G401 (cell line): ENCODE measurements around the gene SLC43A3. TPM values are rescaled to one million over a fixed set of nuclear protein-coding genes. Genes with fewer than 3 reads are reported as not detected.
A peak's percentile ranks its signal among the peaks of the same experiment; 100 is the strongest.

Experiments used
- DNase-seq: peaks from one replicate; pipeline ENCODE4 v3.0.0-alpha.2; 2015; ENCODE audit warnings: low spot score
- in situ Hi-C: cut with HindIII; loops from 2 replicates; pipeline ENCODE4 v1.10.0; 2016; ENCODE audit warnings: low sequenced_read_pairs, mixed read lengths
- total RNA-seq: library from RNA; depleted of rRNA; stranded (reverse); fragments of >200 nt; shearing (Covaris generic); gene quantifications from 2 replicates; pipeline ENCODE4 v1.2.3, GENCODE V29; 2014

The SLC43A3 gene
- total RNA-seq, 1 experiment from 2014 or later, result not detected

DNA sequence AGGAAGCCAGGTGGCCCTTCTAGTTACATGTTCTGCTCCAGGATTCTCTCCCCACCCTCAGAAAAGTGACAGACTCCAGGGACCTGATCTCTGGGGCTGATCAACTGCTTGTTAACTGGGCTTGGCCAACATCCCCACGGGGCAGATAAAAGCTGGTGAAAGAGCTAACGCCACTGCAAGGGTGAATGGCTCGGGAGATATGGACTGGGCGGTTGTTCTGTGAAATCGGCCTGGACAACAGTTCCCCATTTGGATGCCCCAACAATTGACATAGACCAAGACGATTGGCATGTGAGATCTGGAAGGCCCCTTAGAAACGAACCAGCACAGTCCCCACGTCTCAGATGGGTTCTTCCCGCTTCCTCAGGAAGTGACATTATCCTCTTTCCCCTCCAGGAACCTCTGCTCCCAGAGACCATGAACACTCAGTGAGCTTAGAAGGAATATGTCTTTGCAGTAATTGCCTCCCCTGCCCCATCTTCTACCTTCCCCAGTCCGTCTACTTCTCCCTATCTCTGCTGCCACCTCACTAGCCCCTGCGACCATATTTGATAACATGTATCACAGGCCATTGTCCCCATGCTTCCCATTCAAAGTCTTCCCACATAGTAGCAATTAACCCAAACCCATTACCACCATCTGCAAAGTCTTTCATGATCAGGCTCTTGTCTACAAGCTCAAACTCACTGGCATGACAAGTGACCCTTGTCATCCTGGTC lies 30.9 kb downstream of the SLC43A3 start:
- in situ Hi-C loops, result no loop called here
- no peak for DNase-seq

DNA sequence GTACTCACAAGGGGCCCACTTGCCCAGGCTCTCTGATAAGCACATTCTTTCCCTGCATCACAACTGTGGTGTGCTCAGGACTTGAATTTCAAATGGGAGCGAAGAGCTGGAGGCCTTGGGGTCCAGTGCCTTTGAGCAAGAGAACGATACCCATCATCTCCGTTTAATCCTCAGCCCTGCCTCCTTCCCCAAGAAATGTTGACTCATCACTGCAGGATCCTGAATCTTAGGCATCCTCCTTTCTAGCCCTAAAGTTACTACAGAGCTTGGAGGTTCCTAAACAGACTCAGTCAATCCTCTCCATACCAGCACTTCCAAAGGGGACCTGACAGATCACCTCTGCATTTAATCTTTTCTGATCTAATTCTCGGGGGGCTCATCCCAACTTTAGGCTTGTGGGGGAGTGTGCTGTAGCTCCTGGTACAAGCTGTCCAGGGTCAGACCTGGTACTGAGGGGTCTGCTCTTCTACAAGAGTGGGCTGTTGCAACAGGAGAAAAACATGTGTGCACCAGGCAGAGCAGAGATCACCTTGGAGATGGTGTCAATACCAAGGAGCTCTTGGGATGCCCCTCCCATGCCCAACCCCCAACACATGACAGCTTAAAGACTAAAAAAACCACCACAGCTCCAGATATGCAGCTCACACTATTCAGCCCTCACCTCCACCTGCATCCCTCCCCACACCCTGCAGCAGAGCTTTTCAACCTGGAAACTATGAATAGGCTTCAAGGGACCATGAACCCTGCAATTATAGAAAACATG lies 32.5 kb downstream of the SLC43A3 start:
- DNase-seq, result no peak
- in situ Hi-C loops, result no loop called here

- in situ Hi-C loops, result no loop called here
- DNase-seq, result no peak
Measured at GRCh38 chr11:57392763-57393105, 34.2 kb downstream of the SLC43A3 start.

DNA sequence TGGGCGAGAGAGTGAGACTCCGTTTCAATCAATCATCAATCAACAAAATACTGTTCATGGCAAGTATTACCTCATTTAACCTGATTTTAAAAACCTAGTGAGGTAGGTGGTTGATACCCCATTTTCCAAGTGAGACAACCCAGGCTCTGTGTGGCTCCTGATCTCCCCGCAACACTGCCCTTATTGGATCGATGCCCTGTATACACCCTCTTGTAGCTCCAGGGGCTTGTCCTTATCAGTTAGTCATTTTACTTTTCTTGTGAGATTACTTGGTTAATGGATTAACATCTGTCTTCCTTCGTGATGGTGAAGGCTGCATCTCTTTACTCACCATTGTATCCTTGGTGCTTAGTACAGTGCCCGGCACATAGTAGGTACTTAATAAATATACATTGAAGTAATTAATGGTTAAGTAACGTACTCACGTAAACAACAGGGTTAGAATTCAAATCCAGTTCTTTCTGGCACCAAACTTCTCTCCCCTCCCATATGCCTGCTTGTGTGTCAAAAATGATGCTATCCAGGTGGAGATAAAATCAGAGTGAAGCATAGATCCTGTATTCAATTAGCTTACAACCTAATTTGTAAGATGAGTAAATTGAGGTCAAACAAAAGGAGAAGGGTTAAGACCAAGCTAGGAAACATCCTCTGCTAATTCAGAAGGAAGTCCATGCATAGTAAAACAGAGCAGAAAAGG lies 34.7 kb downstream of the SLC43A3 start:
- in situ Hi-C loops, result no loop called here

DNA sequence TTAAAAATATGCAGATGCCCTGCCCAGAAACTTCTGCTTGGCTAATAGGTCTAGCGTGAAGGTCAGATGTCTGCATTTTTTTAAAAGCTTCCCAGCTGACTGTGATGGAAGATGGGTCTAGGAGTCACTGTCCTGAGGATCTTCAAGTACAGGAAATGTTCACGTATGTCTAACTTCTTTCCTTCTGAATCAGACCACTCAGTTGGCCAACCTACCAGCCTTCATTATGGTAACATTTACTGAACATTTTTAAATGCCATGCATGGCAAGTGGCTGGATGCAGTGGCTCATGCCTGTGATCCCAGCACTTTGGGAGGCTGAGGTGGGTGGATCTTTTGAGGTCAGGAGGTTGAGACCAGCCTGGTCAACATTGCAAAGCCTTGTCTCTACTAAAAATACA lies 35.4 kb downstream of the SLC43A3 start:
- in situ Hi-C loops, result no loop called here
- no peak for DNase-seq

More for the DNA sequence above, 34.7 kb downstream of the SLC43A3 start:
- no peak for DNase-seq

- in situ Hi-C loops, result no loop called here
- DNase-seq, result no peak
Measured at GRCh38 chr11:57391111-57391510, 35.8 kb downstream of the SLC43A3 start.

DNA sequence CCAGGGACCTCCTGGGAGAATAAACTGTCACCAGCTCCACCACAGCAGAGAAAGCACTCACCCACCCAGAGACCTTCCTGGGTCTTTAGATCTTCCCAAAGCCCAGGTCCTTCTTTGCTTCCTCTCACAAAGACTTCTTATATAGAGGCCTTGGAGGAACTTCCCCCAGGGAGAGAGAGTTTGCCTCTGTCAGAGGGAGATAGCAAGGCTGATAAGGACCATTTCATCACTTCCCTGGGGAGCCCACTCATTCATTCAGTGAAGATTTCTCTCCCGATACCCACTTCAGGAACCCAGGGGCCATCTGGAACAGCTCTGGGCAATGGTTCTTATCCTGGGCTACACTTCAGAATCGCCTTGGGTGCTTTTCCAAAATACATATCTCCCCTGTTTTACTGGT lies 36.4 kb downstream of the SLC43A3 start, which contains the start of gene PRG2:
TSS of gene PRG2 (minus strand) at position 116 of the 400 bp plus-strand sequence. CDS start 706 bp downstream, outside the sequence.
- in situ Hi-C loops, result no loop called here
- no peak for DNase-seq

- in situ Hi-C loops, result no loop called here
- DNase-seq, result peak; percentile 16
Measured at GRCh38 chr11:57387289-57388030, 39.5 kb downstream of the SLC43A3 start.

- DNase-seq, result no peak
- in situ Hi-C loops, result no loop called here
Measured at GRCh38 chr11:57386178-57386940, 40.6 kb downstream of the SLC43A3 start.

GRCh38 chr11:57380975-57381374 lies 45.9 kb downstream of the SLC43A3 start, which contains the start of gene PRG3:
Gene PRG3, minus strand, starts transcription at chr11:57381150. Its CDS starts 442 bp downstream, at chr11:57380708.
- in situ Hi-C loops, result no loop called here
- no peak for DNase-seq

DNA sequence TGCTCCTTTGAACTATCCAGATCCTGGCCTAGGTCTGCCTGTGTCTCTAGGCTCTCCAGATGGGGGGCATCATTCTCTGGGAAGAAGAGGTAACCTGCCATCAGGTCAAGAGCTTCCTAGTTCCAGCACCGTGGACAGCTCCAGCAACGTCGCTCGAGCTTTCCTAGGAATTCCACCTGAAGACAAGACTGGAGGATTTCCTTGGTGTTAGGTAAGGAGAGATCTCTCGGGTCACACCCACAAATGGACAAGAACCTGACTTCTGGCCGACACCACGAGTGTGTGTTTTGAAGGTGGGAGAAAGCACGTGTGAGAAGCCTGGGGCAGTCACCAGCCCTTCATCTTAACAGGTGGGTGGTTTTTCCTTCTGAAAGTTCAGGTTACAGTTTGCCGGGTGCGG lies 47.2 kb downstream of the SLC43A3 start:
- in situ Hi-C loops, result no loop called here
- DNase-seq, result no peak

GRCh38 chr11:57378186-57378585 lies 48.7 kb downstream of the SLC43A3 start:
- DNase-seq, result no peak
- in situ Hi-C loops, result no loop called here

DNA sequence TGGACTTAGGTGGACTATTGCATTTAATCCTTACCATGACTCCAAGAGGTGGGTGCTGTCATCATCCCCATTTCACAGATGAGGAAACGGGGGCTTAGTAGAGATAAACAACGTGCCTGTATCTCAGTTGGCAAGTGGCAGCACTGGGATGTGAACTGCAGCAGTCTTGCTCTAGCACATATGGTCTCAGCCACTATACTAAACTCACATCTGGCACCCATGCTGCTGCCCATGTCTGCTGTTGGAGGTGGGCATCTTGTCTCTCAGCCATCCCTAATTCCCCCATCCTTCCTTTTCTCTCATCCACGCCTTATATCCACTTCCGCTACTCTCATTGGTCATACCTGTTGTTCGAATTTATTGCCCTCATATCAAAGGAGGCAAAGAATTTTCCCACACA lies 49.8 kb downstream of the SLC43A3 start:
- in situ Hi-C loops, result no loop called here
- no peak for DNase-seq

- in situ Hi-C loops, result no loop called here
- no peak for DNase-seq
Measured at GRCh38 chr11:57376095-57377090, 50.5 kb downstream of the SLC43A3 start.

- no peak for DNase-seq
- in situ Hi-C loops, result no loop called here
Measured at GRCh38 chr11:57375490-57375889, 51.4 kb downstream of the SLC43A3 start.

DNA sequence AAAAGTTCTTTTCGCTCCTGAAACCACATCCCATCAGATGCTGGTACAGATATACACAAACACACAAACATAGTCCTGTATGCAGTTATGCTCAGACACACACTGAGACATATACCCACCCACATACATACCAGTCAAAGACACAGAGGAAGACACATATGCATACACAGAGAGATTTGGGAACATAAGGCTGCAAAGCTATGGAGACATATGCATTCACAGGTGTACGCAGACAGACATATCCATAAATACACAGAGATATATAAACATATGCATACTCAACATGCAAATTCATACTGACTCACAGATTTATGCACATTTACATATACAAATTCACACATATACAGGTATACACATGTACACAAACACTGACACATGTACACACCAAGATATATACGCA lies 52.0 kb downstream of the SLC43A3 start:
- in situ Hi-C loops, result no loop called here
- no peak for DNase-seq

DNA sequence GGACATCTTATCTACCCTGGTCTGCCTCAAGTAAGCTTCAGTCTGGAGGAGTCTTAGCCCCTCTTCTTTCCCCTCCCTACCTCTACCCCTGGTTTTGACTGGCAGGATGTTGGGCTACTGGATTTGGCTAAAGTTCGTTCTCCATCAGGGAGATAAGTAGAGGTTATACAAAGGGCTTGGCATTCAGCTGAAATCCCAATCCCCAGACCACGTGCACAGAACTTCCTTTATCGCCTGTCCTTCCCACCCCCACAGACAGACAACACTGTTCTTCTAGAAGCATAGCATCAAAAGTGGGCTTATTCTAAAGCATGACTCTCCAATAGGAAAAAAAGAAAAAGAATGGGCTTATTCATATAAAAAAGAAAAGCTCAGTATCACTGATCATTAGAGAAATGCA lies 53.8 kb downstream of the SLC43A3 start:
- no peak for DNase-seq
- in situ Hi-C loops, result no loop called here

- DNase-seq, result no peak
- in situ Hi-C loops, result no loop called here
Measured at GRCh38 chr11:57370941-57371340, 56.0 kb downstream of the SLC43A3 start.
